SH-SY5Y (cell line): Measurements from ENCODE around the gene PODNL1.
A peak's percentile ranks its signal among the peaks of the same experiment; 100 is the strongest.

ENCODE experiments used
- GATA2 ChIP-seq: IDR thresholded peaks from 2 replicates; pipeline ENCODE4 v1.6.1; 2011; ENCODE audit warnings: mild to moderate bottlenecking, low read depth, low read length
- GATA3 ChIP-seq: IDR thresholded peaks from 2 replicates; pipeline ENCODE4 v1.6.1; 2011; ENCODE audit warnings: low read depth, mild to moderate bottlenecking, low read length, moderate library complexity

PODNL1 gene

GRCh38 chr19:13938301-13939064 is at the start of gene PODNL1:
Gene PODNL1, minus strand, starts transcription at chr19:13938417. Its CDS starts 236 bp downstream, at chr19:13938181.
- no peak for TF ChIP-seq GATA2
- no peak for TF ChIP-seq GATA3

- TF ChIP-seq GATA2 (no peak), GATA3 (no peak)
These were observed 49.1 kb upstream of the PODNL1 start for GRCh38 chr19:13987101-13987890.

GRCh38 chr19:13986348-13986904 is 48.2 kb upstream of the PODNL1 start:
- TF ChIP-seq GATA3 (no peak), GATA2 (0 out of 2 replicates have a peak, but pooled peaks have one; percentile 26)

- TF ChIP-seq GATA3 (no peak), GATA2 (no peak)
These were observed 47.6 kb upstream of the PODNL1 start for GRCh38 chr19:13985771-13986347.

- no peak for TF ChIP-seq GATA3
- no peak for TF ChIP-seq GATA2
These were observed 46.9 kb upstream of the PODNL1 start for GRCh38 chr19:13984875-13985741.

- TF ChIP-seq GATA3 = no peak
- peak; percentile 53 for TF ChIP-seq GATA2
These were observed 46.0 kb upstream of the PODNL1 start for GRCh38 chr19:13984186-13984585.

GRCh38 chr19:13983213-13983889 is 45.1 kb upstream of the PODNL1 start:
- no peak for TF ChIP-seq GATA2
- no peak for TF ChIP-seq GATA3

GRCh38 chr19:13982773-13983172 is 44.6 kb upstream of the PODNL1 start:
- TF ChIP-seq GATA2 = no peak
- TF ChIP-seq GATA3 = no peak

GRCh38 chr19:13981988-13982501 is 43.8 kb upstream of the PODNL1 start:
- TF ChIP-seq GATA3 (no peak), GATA2 (no peak)

- TF ChIP-seq GATA2 = no peak
- TF ChIP-seq GATA3 = no peak
These were observed 43.2 kb upstream of the PODNL1 start for GRCh38 chr19:13981467-13981866.

- TF ChIP-seq GATA2 (no peak), GATA3 (no peak)
These were observed 42.8 kb upstream of the PODNL1 start for GRCh38 chr19:13981021-13981420.

GRCh38 chr19:13980340-13980739 is 42.1 kb upstream of the PODNL1 start:
- peak; percentile 94 for TF ChIP-seq GATA2
- no peak; the same call in 1 of the 2 replicates for TF ChIP-seq GATA3
